Esophagus mucosa (tissue), 1 donor: ENCODE results near the gene CT47A1. TPM values are rescaled to one million over a fixed set of nuclear protein-coding genes. Genes with fewer than 3 reads are reported as not detected.
"Not testable (repeated sequence)": the region's sequence is repeated elsewhere in the genome, so short reads cannot be mapped to it uniquely, and the experiment has no call there.

Experiments used
- ATAC-seq: fragments of 200-7000 bp; cut with Tn5 transposase; one replicate; pipeline ENCODE4 v1.9.1; 2020
- total RNA-seq: library from RNA; stranded (reverse); gene quantifications from one replicate; pipeline ENCODE4 v1.2.4, GENCODE V29; 2023
- donor health status: DM: yes; HTN: yes; CAD: no.

Gene CT47A1
- not detected for total RNA-seq

DNA sequence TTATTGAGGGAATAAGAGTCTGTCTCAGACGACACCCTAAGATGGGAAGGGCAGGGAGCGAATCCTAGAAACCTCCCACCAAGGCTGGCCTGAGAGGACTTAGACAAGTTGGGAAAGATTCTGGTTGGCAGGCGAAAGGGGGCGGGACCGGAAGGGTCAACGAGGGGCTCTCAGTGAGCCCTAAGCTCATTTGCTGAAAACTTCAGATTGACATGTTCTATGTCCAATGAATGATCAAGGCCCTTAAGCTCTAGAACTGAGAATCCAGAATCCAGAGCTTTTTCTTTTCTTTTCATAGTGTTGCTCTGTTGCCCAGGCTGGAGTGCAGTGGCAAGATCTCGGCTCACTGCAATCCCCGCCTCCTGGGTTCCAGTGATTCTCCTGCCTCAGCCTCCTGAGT, at the start of gene CT47A1:
CT47A1 (minus strand) TSS at position 101 of the 400 bp plus-strand sequence. CDS start 231 bp downstream, outside the sequence.
- ATAC-seq: not testable (repeated sequence)

DNA sequence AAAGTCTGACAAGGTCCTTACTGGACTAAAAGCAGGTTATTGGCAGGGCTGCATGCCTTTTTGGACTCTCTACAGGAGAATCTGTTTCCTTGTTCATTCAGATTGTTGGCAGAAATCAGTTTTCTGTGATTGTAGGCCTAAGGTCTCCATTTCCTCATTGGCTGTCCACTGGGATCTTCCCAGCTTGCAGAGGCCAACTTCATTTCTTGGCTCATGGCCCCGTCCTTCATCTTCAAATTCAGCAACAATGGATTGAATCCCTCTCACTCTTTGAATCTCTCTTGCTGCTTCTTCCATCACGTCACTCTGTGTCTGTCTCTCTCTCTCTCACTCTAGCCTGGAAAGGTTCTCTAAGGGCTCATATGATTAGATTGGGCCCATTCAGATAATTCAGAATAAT, 47.0 kb upstream of the CT47A1 start:
- ATAC-seq: no peak

DNA sequence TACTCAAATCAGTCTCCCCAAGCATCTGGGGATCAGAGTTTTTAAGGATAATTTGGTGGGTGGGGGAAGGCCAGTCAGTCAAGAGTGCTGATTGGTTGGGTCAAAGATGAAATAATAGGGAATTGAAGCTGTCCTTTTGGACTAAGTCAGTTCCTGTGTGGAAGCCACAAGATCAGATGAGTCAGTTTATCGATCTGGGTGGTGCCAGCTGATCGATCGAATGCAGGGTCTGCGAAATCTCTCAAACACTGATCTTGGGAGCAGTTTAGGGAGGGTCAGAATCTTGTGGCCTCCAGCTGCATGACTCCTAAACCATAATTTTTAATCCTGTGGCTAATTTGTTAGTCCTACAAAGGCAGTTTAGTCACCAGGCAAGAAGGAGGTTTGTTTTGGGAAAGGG, 44.5 kb upstream of the CT47A1 start:
- no peak for ATAC-seq

GRCh38 chrX:121028419-121028818, 42.9 kb upstream of the CT47A1 start:
- no peak for ATAC-seq

DNA sequence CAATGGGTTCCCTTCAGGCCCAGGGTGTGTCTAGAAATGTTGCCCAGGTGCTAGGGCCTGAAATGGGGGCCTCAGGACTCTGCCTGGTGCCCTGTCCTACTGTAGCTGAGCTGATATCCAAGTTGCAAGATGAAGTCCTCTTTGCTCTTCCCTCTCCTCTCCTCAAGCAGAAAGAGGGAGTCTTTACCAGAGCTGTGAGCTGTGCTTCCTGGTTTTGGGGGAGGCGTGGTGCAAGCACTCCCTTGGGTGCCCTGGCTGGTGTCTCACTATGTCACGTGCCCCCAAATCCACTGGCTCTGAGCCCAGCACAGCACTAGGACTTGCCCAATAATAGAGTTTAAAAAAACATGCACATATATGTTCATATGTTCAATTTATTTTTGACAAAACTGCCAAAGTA, 29.3 kb upstream of the CT47A1 start:
- ATAC-seq: peak; percentile 56

GRCh38 chrX:121013897-121014455, 28.4 kb upstream of the CT47A1 start:
- ATAC-seq: peak; percentile 92

GRCh38 chrX:121011254-121011653, 25.7 kb upstream of the CT47A1 start:
- ATAC-seq: no peak

GRCh38 chrX:121010218-121010617, 24.7 kb upstream of the CT47A1 start:
- no peak for ATAC-seq

- no peak for ATAC-seq
Observed at GRCh38 chrX:121009764-121010163, 24.2 kb upstream of the CT47A1 start.

- ATAC-seq: no peak
Observed at GRCh38 chrX:121008920-121009319, 23.4 kb upstream of the CT47A1 start.

- ATAC-seq: no peak
Observed at GRCh38 chrX:121000589-121000988, 15.0 kb upstream of the CT47A1 start.

- no peak for ATAC-seq
Observed at GRCh38 chrX:120999413-120999812, 13.9 kb upstream of the CT47A1 start.

DNA sequence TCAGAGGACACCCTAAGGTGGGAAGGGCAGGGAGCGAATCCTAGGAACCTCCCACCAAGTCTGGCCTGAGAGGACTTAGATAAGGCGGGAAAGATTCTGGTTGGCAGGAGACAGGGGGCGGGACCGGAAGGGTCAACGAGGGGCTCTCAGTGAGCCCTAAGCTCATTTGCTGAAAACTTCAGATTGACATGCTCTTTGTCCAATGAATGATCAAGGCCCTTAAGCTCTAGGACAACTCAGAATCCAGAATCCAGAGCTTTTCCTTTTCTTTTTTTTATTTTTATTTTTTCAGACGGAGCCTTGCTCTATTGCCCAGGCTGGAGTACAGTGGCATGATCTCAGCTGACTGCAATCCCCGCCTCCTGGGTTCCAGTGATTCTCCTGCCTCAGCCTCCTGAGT, 29.1 kb downstream of the CT47A1 start, which contains the start of gene CT47A7:
CT47A7 (minus strand) TSS at position 101 of the 400 bp plus-strand sequence. CDS start 255 bp downstream, outside the sequence.
- ATAC-seq: not testable (repeated sequence)

Other genes with a start within 250 kb of the CT47A1 start
- gene CT47B1, start 109.9 kb downstream of the CT47A1 start, total RNA-seq: not detected
- not detected for gene CT47A11, start 48.6 kb downstream of the CT47A1 start, total RNA-seq
- not detected for gene CT47A10, start 43.7 kb downstream of the CT47A1 start, total RNA-seq
- not detected for gene CT47A9, start 38.9 kb downstream of the CT47A1 start, total RNA-seq
- gene CT47A8, start 34.0 kb downstream of the CT47A1 start, total RNA-seq: not detected
- not detected for gene CT47A7, start 29.2 kb downstream of the CT47A1 start, total RNA-seq
- gene CT47A6, start 24.3 kb downstream of the CT47A1 start, total RNA-seq: not detected
- gene CT47A5, start 19.4 kb downstream of the CT47A1 start, total RNA-seq: not detected
- not detected for gene CT47A4, start 14.6 kb downstream of the CT47A1 start, total RNA-seq
- gene CT47A3, start 9.7 kb downstream of the CT47A1 start, total RNA-seq: not detected
- gene CT47A2, start 4.8 kb downstream of the CT47A1 start, total RNA-seq: not detected
- gene GLUD2, start 61.9 kb upstream of the CT47A1 start, total RNA-seq: 0.52 TPM